SU-DHL-6 (cell line): Measurements from ENCODE around the gene WDR44.

Source experiments
- H2AFZ ChIP-seq: fragments of 200-600 bp; sonication (generic); 2 replicates; pipeline ENCODE4 v1.6.1; 2014; ENCODE audit warnings: low read depth, mild to moderate bottlenecking, moderate library complexity, mixed read lengths, antibody characterized with exemption, low read length; ENCODE audit not compliant: severe bottlenecking
- H3F3A ChIP-seq: fragments of 200-600 bp; shearing (Covaris generic); 2 replicates; pipeline ENCODE4 v1.6.0; 2016; ENCODE audit warnings: antibody characterized with exemption, mild to moderate bottlenecking; ENCODE audit not compliant: insufficient read depth
- H3K27ac ChIP-seq: fragments of 200-600 bp; sonication (generic); 2 replicates; pipeline ENCODE4 v1.5.1; 2016; ENCODE audit warnings: low read depth, mild to moderate bottlenecking, low read length, moderate library complexity, mixed read lengths
- H3K27me3 ChIP-seq: fragments of 200-600 bp; sonication (generic), shearing (Covaris generic); 2 replicates; pipeline ENCODE4 v1.6.0; 2014; ENCODE audit warnings: mild to moderate bottlenecking, low read length
- H3K36me3 ChIP-seq: fragments of 200-600 bp; sonication (generic); 2 replicates; pipeline ENCODE4 v1.6.1; 2014; ENCODE audit warnings: mild to moderate bottlenecking, low read length, mixed read lengths
- H3K4me2 ChIP-seq: fragments of 300-600, 200-600 bp; shearing (Covaris generic), sonication (generic); 2 replicates; pipeline ENCODE4 v1.6.0; 2014; ENCODE audit warnings: low read length, low read depth, mild to moderate bottlenecking; ENCODE audit not compliant: poor library complexity, severe bottlenecking
- H3K4me3 ChIP-seq: fragments of 200-600 bp; sonication (generic); 2 replicates; pipeline ENCODE4 v1.5.1; 2014; ENCODE audit warnings: antibody characterized with exemption, low read length, mild to moderate bottlenecking, mixed read lengths; ENCODE audit not compliant: insufficient read depth, poor library complexity, severe bottlenecking
- H3K79me2 ChIP-seq: fragments of 200-600 bp; sonication (generic); 2 replicates; pipeline ENCODE4 v1.6.1; 2014; ENCODE audit warnings: mild to moderate bottlenecking, low read length, moderate library complexity; ENCODE audit not compliant: insufficient read depth
- H3K9ac ChIP-seq: fragments of 200-600 bp; sonication (generic); 2 replicates; pipeline ENCODE4 v1.7.0; 2014; ENCODE audit warnings: mild to moderate bottlenecking, low read length
- H3K9me2 ChIP-seq: fragments of 200-600 bp; sonication (generic); replicated peaks from 2 replicates; pipeline ENCODE4 v1.6.1; 2014; ENCODE audit warnings: low read length; ENCODE audit not compliant: insufficient read depth
- H3K9me3 ChIP-seq: fragments of 200-600 bp; sonication (generic); 2 replicates; pipeline ENCODE4 v1.6.1; 2014; ENCODE audit warnings: low read length, mixed read lengths; ENCODE audit not compliant: insufficient read depth
- H4K20me1 ChIP-seq: fragments of 200-600 bp; sonication (generic); 2 replicates; pipeline ENCODE4 v1.6.1; 2014; ENCODE audit warnings: low read depth, mild to moderate bottlenecking, antibody characterized with exemption, low read length, moderate library complexity, mixed read lengths
- EZH2phosphoT487 ChIP-seq: fragments of 200-600 bp; sonication (generic), shearing (Covaris generic); conservative IDR thresholded peaks from 2 replicates; pipeline ENCODE4 v1.6.1; 2018; ENCODE audit warnings: mild to moderate bottlenecking, antibody characterized with exemption, low read length, moderate library complexity, mixed read lengths
- TF ChIP-seq, protein P1 (sequence below): fragments of 200-600 bp; sonication (generic); IDR thresholded peaks from one replicate; pipeline ENCODE4 v1.5.1; 2017; ENCODE audit warnings: antibody characterized with exemption, mild to moderate bottlenecking, low read length, moderate library complexity; ENCODE audit not compliant: insufficient read depth, poor library complexity, severe bottlenecking

Gene WDR44

DNA sequence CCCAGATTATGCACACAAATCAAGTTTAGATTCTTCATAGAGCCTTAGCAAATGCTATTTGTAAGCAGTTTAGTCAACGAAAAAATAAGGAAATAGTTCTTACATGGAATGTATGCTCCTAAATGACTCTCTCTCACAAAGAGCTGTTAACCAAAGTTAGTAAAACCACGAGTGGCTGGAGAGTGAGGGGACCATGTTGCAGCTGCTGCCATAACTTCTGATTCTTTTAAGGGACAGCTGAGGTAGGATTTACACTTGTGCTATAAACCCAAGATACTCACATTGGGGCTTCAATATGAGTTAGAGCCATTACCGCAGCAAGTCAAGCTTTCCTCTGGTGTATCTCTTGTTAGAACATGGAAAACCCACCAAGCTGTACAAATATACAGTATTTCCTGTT is 152.4 kb downstream of the WDR44 start:
- Histone ChIP-seq H3K4me2 (no peak overlapping the region), H3K4me3 (no peak overlapping the region), H3K27ac (no peak overlapping the region), H2AFZ (no peak overlapping the region), H3K79me2 (peaks cover 13% of the 10 kb centered on the region), H3K9me3 (no peaks in the 10 kb centered on the region), H3K9ac (no peak overlapping the region), H3F3A (peaks cover 3% of the 10 kb centered on the region; the same call in 1 of the 2 replicates), H3K27me3 (no peaks in the 10 kb centered on the region), H3K9me2 (no peaks in the 10 kb centered on the region), H3K36me3 (no peaks in the 10 kb centered on the region), H4K20me1 (no peaks in the 10 kb centered on the region)
- TF ChIP-seq EZH2phosphoT487 = no peak
- TF ChIP-seq, protein P1, sequence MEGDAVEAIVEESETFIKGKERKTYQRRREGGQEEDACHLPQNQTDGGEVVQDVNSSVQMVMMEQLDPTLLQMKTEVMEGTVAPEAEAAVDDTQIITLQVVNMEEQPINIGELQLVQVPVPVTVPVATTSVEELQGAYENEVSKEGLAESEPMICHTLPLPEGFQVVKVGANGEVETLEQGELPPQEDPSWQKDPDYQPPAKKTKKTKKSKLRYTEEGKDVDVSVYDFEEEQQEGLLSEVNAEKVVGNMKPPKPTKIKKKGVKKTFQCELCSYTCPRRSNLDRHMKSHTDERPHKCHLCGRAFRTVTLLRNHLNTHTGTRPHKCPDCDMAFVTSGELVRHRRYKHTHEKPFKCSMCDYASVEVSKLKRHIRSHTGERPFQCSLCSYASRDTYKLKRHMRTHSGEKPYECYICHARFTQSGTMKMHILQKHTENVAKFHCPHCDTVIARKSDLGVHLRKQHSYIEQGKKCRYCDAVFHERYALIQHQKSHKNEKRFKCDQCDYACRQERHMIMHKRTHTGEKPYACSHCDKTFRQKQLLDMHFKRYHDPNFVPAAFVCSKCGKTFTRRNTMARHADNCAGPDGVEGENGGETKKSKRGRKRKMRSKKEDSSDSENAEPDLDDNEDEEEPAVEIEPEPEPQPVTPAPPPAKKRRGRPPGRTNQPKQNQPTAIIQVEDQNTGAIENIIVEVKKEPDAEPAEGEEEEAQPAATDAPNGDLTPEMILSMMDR = no peak

DNA sequence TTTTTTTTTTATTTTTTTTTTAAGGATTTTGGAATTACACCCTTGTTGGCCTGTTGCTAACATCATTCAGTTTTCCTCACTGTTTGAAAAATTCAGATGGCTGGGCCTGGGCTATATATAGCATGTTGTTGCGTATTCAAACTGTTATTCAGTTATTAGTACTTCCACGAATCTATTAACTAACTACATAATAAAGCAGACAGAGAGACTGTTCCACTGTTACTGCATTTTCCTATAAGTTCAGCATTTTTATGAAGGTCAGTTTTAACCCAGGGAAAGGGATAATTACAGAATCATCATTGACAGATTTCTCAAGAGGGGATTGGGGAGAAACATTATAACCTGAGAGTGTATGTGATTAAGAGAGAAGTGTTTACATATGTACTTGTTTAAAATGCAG is 152.8 kb downstream of the WDR44 start:
- Histone ChIP-seq H3K9me2 (no peaks in the 10 kb centered on the region), H3K4me2 (no peak overlapping the region), H3K27ac (no peak overlapping the region), H3K27me3 (no peaks in the 10 kb centered on the region), H4K20me1 (no peaks in the 10 kb centered on the region), H3K4me3 (no peak overlapping the region), H3K9me3 (no peaks in the 10 kb centered on the region), H3K9ac (no peak overlapping the region), H3F3A (peaks cover 3% of the 10 kb centered on the region; the same call in 1 of the 2 replicates), H2AFZ (no peak overlapping the region), H3K36me3 (no peaks in the 10 kb centered on the region), H3K79me2 (peaks cover 15% of the 10 kb centered on the region)
- TF ChIP-seq, protein P1 = no peak
- no peak for TF ChIP-seq EZH2phosphoT487

DNA sequence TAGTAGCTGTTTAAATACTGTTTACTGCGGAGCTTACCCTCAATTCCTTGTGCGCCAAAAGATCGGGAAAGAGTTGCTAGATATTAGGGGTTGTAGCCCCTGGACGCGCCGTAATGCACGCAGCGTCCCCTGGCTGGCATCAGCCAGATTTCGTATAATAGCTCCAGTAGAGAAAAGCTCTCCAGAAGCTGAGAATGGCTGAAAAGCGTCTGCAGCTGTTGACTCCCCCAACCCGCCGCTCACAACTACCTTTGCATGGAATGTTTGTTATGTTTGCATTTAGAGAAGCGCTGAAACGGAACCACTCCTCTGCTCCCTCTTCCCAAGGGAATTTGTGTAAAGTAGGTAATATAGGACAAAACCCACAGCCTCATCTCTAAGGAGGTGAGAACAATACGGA is 153.4 kb downstream of the WDR44 start:
- Histone ChIP-seq H3K9me2 (no peaks in the 10 kb centered on the region), H2AFZ (no peak overlapping the region), H3K9me3 (no peaks in the 10 kb centered on the region), H3K27me3 (no peaks in the 10 kb centered on the region), H3F3A (peaks cover 3% of the 10 kb centered on the region; the same call in 1 of the 2 replicates), H3K4me3 (no peak overlapping the region), H3K36me3 (no peaks in the 10 kb centered on the region), H3K27ac (no peak overlapping the region), H3K4me2 (no peak overlapping the region), H3K9ac (no peak overlapping the region), H3K79me2 (peaks cover 20% of the 10 kb centered on the region), H4K20me1 (no peaks in the 10 kb centered on the region)
- TF ChIP-seq EZH2phosphoT487 = no peak
- TF ChIP-seq, protein P1 = no peak
